Fibroblast of gingiva (primary cell): Measurements from ENCODE around the gene REM2.

Source experiments
- DNase-seq: peaks from one replicate; pipeline ENCODE4 v3.0.0-alpha.2; 2011; ENCODE audit warnings: low read depth

The REM2 gene

DNA sequence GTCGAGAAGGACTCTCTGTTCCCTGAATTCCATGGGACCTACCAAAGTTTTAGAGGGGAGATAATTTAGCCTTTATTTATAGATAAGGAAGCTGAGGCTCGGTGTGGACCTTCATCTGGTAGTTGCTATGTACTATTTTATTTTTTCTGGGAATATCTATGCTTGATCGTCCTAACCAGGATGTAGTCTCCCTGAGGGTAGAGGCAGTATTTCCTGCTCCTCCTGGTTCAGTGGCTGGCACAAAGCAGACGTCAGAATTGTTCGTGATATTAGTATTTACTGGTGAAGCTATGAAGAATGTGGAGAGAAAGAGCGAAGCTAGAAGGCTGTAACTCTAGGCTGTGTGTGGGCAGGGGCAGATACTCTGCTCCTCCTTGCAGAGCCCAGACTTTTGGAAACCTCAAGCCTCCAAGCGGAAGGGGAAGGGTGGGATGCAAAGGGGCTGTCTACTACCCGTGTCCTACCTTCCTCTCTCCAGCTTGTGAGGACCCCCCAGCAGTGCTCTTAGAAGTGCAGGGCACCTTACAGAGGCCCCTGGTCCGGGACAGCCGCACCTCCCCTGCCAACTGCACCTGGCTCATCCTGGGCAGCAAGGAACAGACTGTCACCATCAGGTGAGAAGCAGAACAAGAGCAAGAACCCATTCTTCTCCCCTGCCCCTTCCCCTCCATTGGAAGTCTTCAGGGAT, 10.0 kb upstream of the REM2 start:
- DNase-seq: no peak

DNA sequence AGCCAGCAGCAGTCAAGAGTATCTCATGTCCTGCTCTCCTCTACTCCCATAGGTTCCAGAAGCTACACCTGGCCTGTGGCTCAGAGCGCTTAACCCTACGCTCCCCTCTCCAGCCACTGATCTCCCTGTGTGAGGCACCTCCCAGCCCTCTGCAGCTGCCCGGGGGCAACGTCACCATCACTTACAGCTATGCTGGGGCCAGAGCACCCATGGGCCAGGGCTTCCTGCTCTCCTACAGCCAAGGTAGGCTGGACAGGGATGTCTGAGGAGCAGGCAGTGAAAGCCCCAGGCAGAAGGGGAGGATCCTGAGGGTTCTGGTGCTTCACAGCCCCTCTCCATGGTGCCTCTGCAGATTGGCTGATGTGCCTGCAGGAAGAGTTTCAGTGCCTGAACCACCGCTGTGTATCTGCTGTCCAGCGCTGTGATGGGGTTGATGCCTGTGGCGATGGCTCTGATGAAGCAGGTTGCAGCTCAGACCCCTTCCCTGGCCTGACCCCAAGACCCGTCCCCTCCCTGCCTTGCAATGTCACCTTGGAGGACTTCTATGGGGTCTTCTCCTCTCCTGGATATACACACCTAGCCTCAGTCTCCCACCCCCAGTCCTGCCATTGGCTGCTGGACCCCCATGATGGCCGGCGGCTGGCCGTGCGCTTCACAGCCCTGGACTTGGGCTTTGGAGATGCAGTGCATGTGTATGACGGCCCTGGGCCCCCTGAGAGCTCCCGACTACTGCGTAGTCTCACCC, 7.8 kb upstream of the REM2 start:
- no peak for DNase-seq

DNA sequence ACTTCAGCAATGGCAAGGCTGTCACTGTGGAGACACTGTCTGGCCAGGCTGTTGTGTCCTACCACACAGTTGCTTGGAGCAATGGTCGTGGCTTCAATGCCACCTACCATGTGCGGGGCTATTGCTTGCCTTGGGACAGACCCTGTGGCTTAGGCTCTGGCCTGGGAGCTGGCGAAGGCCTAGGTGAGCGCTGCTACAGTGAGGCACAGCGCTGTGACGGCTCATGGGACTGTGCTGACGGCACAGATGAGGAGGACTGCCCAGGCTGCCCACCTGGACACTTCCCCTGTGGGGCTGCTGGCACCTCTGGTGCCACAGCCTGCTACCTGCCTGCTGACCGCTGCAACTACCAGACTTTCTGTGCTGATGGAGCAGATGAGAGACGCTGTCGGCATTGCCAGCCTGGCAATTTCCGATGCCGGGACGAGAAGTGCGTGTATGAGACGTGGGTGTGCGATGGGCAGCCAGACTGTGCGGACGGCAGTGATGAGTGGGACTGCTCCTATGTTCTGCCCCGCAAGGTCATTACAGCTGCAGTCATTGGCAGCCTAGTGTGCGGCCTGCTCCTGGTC, 7.2 kb upstream of the REM2 start:
- DNase-seq: no peak

DNA sequence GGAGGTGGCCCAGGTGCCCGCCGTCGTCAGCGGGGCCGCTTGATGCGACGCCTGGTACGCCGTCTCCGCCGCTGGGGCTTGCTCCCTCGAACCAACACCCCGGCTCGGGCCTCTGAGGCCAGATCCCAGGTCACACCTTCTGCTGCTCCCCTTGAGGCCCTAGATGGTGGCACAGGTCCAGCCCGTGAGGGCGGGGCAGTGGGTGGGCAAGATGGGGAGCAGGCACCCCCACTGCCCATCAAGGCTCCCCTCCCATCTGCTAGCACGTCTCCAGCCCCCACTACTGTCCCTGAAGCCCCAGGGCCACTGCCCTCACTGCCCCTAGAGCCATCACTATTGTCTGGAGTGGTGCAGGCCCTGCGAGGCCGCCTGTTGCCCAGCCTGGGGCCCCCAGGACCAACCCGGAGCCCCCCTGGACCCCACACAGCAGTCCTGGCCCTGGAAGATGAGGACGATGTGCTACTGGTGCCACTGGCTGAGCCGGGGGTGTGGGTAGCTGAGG, 6.0 kb upstream of the REM2 start:
- no peak for DNase-seq

DNA sequence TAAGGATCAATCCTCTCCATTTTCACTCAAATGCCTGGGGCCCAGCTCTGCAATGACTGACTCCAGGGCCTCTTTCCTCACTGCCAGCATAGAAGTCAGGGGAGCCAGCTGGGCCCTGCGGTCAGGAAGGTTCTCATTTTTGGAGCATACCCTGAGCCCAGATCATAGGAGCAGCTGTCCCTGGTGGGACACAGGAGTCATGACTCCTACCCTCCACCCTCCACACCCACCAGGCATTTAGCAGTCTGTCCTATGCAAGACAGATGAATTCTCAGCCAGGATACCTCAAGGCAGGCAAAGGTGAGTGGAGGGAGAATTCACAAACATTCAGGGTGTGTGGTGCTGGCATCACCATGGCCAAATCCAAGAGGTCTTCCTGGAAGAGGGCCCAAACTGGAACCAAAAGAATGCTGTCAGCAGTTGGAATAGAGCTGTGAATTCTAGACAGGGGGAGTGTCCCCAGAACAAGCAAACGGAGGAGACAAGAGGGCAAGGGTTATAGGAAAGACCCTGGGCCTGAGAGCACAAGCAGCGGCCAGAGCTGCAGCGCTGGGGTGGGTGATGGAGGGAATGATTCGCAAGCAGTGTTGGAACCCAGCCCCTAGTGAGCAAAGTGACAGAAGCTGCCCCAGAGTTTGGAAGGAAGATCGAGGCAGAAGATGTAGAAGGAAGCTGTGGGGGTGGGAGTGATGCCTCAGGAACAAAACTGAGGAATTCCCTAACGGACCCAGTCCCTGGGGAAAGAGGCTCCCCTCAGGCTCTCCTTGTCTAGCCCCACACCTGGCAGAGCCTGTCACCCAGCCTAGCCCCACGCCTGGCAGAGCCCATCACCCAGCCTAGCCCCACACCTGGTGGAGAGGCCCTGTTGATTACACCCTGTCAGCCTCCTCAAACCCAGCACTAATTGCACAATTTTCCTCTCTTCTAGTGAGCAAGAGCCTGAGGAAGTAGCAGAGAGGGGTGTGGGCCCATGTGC, 4.5 kb upstream of the REM2 start:
- DNase-seq: no peak

DNA sequence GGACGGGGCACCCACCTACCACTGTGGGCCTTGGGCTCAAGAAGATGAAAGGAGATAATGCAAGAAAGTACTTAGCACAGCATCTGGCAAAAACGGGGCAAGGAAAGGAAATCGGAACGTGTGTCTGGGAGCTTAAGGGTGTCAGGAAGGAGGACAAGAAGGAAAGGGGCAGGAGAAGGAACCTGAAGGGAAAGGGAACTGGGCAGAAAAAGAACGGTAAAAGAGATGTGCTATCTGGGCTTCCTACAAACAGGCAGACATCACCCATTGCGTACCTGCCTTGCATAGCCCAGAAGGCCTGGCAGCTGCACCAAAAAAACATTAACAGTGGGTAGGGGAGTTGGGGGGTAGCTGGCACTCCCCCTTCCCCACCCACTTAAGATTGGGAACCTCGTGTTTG, 958 bp upstream of the REM2 start:
- no peak for DNase-seq

DNA sequence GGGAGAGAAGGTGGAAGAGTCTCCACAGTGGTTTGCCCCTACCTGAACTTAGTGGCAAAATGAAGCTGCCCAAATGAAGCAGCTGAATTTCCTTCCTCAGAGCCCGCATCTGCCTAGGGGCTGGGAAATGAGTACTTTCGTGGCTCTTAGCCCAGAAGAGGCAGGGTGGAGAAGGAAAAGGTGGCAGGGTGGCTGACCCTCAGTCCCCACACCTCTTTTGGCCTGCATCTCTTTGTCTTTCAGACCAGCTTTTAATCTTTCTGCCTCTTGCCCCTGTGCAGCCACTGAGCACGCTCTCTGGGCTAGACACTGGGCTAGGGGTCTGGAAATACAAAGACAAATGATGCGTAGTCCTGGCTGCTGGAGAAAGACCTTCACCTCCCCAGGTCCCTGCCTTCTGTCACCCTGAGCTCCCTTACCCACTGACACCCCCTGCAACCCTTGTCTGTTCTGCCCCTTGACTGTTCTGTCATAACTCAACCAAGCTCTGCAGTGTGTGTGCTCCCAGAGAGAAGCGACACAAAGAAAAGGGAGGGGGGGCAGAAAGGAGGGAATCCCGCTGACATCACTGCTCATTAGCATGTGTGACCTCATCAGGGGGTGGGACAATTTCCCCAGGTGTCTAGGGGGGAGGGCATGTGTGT, 371 bp upstream of the REM2 start:
- peak; percentile 11 for DNase-seq

DNA sequence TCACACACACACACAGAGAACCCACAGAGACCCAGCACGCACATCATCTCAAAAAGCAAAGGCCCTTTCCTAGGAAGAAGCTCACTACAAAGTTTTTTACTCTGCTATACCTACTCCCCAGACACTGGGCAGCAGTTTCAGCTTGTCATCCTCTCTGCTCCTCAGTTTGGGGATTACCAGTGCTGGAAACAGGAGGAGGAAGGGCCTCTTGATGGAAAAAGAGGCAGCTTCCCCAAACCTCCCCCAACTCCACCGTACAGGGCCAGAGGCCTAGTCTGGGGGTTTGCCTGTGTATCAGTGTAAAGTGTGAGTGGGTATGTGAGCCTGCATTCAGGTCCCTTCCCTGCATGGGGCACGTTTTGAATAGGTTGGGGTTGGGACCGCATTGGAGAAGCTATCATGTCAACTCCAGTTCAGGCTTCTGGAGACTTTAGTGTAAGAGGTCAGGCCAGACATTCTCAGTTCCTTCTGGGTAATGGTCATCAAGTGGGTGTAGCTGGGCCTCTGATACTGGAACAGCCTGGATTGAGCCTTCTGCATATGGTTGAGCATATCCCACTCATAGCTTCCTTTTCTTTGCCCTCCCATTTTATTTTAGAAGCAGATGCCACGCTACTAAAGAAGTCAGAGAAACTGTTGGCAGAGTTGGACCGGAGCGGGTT, 1.2 kb downstream of the REM2 start:
- no peak for DNase-seq

DNA sequence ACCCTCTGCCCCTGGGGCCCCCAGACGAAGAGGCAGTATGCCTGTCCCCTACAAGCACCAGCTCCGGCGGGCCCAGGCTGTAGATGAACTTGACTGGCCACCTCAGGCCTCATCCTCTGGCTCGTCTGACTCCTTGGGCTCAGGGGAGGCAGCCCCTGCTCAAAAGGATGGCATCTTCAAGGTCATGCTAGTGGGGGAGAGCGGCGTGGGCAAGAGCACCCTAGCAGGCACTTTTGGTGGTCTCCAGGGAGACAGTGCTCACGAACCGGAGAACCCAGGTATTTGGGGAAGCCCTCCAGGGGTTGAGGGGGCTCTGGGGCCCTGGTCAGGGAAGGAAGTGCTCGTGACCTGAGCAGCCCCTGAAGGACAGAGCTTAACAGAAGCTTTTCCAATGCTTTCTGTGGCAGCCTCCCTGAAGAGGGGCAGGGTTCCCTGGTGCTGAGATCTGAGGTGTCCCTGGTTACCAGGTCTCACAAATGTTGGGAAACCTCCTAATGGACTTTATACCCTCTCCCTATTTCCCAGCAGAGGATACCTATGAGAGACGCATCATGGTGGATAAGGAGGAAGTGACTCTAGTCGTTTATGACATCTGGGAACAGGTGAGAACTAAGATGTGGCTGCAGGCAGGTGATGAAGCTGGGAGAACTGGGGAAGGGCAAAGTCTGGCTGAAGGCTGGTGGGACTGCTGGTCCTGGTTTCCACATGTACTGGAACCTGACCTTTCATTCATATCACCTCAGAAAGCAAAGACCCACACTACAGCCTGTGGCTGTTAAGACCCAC, 1.9 kb downstream of the REM2 start:
- DNase-seq: no peak

DNA sequence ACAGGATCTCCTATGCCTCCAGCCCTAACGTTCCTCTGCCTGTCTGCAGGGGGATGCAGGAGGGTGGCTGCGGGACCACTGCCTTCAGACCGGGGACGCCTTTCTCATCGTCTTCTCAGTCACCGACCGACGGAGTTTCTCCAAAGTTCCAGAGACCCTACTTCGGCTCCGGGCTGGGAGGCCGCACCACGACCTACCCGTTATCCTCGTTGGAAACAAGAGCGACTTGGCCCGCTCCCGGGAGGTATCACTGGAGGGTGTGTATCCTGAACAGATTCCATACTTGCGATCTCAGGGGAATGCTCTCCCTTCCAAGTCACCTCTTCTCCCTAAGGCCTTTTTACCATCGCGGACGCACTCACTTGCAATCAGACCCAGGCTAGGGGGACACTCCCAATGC, 3.0 kb downstream of the REM2 start:
- no peak for DNase-seq

DNA sequence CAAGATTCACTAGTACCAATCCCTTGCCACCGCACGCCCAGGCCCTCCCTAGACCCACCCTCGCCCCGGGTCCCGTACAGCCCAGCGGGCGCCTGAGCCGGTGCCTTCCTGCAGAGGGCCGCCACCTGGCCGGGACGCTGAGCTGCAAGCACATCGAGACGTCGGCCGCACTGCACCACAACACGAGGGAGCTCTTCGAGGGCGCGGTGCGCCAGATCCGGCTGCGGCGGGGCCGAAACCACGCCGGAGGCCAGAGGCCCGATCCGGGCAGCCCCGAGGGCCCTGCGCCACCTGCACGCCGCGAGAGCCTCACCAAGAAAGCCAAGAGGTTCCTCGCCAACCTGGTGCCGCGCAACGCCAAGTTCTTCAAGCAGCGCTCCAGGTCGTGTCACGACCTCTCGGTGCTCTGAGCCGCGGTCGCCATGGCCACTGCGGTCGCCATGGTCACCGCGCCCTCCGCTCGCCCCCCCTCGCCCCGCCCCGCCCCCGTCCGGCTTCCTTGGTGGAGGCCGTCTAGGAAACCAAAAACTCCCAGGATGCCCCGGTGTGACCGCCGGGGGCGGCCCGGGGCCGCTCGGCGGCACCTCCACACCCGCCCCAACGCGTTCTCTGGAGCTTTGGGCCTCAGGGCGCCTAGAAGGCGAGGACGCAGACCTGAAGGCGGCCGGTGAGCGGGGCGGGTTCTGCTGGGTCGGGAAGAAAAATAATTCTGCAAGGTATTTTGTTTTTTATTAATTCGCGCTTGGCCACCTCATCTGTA, 3.7 kb downstream of the REM2 start:
- DNase-seq: peak; percentile 66

DNA sequence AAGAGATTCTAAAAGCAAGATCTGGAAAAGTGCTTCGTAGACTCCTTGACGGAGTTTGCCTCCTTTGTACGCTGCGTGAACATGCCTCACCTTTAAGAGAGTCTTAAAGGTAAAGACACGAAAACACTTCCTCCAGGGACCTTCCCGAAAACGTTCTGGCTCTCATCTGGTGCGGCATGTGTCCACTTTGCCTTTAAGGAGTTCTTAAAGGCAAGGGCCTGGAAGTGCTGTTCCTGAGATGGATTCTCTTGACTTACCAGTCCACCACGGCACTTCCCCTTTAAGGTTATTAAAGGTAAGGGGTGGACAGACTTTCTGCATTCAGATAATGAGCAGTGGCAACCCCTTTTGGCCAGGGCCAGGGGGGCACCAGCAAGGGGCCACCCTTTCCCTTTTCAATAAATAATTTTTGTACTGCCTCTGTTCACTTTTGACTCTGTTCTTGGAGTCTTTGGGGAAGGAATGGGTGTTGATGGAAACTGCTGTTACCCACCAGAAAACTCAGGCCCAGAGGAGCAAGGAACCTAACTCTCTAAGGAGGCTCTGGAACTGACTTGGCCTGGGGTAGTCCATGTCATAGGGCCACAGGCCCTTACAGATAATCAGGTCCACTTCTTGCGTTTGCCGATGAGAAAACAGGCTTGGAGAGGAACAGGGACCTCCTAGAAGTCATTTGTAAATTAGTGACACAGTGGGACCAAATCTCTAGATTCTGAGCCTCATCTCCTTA, 4.4 kb downstream of the REM2 start:
- peak; percentile 64 for DNase-seq

DNA sequence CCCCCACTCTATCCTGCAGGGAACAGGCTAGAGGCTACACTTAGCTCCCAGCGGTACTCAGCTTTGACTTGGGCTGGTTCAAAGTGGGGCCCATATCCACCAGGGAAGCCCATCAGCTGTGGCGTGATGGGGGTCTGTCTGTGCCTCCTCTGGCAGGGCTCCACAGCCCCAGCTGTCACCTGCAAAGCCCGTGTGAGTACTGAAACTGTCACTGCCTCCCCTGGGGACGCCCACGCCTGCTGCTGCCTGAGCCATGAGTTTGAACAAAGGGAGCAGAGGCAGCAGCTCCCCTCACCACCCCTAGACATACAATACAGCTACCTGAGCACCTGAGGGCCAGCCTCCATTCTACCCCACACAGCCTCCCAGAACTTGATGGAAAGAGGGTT, 5.0 kb downstream of the REM2 start:
- DNase-seq: no peak

DNA sequence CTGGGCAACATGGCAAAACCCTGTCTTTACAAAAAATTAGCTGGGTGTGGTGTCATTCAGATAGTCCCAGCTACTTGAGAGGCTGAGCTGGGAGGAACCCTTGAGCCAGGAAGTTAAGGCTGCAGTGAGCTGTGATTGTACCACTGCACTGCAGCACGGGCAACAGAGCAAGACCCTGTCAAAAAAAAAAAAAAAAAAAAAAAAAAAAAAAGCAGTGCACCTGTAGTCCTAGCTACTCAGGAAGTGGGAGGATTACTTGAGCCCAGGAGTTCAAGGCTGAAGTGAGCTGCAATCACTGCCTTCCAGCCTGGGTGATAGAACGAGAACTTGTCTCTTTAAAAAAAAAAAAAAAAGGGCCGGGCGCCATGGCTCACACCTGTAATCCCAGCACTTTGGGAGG, 5.6 kb downstream of the REM2 start:
- no peak for DNase-seq

DNA sequence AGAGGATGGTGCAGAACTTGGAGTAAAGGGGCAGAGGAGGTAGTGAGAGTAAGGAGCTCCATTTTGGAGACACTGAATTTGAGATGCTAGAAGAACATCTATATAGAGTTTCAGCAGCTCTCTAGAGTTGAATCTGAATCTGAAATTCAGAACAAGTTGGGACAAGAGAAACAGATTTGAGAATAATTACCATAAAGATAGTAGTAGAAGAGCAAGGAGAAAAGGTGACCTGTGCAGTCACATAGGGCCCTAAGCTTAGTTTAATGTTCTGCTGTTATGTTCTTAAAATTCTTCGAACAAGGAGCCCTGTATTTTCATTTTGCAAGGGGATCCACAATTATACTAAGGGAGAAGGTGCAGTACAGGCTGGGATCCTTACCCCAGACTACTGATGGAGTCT, 7.4 kb downstream of the REM2 start:
- no peak for DNase-seq

DNA sequence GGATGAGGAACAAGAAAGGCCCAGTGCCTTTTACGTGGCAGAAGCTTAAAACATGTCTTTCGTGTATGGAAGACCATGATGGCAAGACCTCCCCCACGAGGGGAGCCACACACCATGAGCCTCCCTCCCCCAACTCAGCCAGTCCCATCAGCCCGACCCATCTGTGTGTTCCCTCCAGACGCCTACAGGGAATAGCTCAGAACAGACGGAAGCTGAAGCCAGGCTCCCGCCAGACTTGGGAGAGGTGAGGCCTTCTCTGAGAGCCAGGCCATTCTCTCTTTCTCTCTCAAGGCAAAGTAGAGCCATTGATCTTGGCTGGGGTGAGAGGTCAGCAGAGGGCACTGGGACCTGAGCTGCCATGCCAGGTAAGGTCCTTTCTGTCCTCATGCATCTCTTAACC, 9.5 kb downstream of the REM2 start:
- no peak for DNase-seq

DNA sequence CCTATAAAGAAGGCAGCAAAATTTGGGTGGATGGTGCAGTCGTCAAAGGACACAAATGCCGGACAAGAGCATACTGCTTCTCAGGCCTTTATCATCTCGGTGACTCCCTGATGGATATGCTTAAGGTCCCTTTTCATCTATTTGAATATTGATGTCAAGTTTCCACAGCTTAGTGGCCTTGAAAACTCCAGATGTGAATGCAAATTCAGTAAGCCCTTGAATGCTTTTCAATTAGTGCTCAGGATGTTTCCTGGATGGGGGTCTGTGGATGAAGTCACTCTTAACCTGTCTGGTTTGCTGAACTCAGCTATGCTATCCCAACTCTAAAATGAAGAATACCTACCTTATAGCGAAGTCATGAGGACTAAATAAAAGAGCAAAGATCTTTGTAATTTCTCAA, 10.7 kb downstream of the REM2 start:
- DNase-seq: no peak

DNA sequence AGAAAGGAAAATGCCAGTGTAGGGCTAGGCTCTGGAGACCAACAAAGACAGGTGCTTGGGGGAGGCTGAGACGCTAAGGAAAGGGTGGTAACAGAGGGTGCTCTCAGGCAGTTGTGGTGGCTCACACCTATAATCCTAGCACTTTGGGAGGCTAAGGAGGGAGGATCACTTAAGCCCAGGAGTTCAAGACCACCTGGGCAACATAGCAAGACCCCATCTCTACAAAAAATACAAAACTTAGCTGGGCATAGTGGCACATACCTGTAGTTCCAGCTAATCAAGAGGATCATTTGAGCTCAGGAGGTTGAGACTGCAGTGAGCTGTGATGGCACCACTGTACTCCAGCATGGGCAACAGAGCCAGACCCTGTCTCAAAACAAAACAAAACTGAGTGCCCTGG, 12.4 kb downstream of the REM2 start:
- DNase-seq: no peak

DNA sequence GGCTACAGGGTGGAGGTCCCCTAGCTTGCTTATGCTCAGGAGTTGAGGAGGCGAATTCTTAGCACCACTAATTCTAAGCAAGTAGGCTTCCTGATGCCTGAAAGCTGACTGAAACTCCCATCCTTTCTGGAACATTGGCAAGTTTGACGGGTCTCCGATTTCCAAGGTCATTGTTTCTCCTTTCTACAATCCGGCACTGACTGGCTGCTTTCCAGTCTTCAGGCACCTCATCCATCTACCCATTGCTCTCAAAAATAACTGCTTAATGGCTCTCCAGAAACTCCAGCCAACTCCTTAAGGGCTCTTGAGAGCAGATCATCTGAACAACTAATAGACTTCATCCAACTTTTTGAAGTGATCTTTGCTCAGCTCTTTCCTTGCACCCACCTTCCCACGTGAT, 13.3 kb downstream of the REM2 start:
- no peak for DNase-seq
